SK-N-SH treated with all-trans-retinoic acid at 6 μM for 48 hours (cell line): ENCODE data around the gene STAC3.

Source experiments
- ATAC-seq: fragments of 200-7000 bp; cut with Tn5 transposase; 3 replicates; pipeline ENCODE4 v1.9.1; 2020; ENCODE audit warnings: mild to moderate bottlenecking, moderate library complexity
- ARNTL ChIP-seq: fragments of 450-650 bp; formaldehyde crosslinking; IDR thresholded peaks from 2 replicates; pipeline ENCODE4 v1.5.0; 2020; ENCODE audit warnings: low read depth, mild to moderate bottlenecking, moderate library complexity, borderline replicate concordance
- BACH2 ChIP-seq: fragments of 250-450 bp; sonication (Bioruptor Pico); IDR thresholded peaks from 2 replicates; pipeline ENCODE4 v1.9.0; 2021; ENCODE audit warnings: mild to moderate bottlenecking, borderline replicate concordance
- CSDC2 ChIP-seq: fragments of 250-450 bp; sonication (Bioruptor Pico); IDR thresholded peaks from 2 replicates; pipeline ENCODE4 v1.5.0; 2020; ENCODE audit warnings: mild to moderate bottlenecking, moderate library complexity
- ESRRG ChIP-seq: fragments of 250-450 bp; sonication (Bioruptor Pico); IDR thresholded peaks from 2 replicates; pipeline ENCODE4 v1.6.1; 2021; ENCODE audit warnings: mild to moderate bottlenecking
- GLIS3 ChIP-seq: fragments of 250-450 bp; sonication (Bioruptor Pico); IDR thresholded peaks from 2 replicates; pipeline ENCODE4 v1.5.0; 2020; ENCODE audit warnings: mild to moderate bottlenecking, moderate library complexity
- OSR1 ChIP-seq: fragments of 250-450 bp; sonication (Bioruptor Pico); IDR thresholded peaks from 2 replicates; pipeline ENCODE4 v1.8.0; 2022; ENCODE audit warnings: moderate library complexity, mild to moderate bottlenecking, inconsistent platforms
- PPARA ChIP-seq: fragments of 250-450 bp; sonication (Bioruptor Pico); IDR thresholded peaks from 2 replicates; pipeline ENCODE4 v1.5.0; 2020; ENCODE audit warnings: mild to moderate bottlenecking, borderline replicate concordance
- RARB ChIP-seq: fragments of 250-450 bp; sonication (Bioruptor Pico); IDR thresholded peaks from 2 replicates; pipeline ENCODE4 v1.8.0; 2021; ENCODE audit warnings: mild to moderate bottlenecking, moderate library complexity
- SNAI2 ChIP-seq: fragments of 250-450 bp; sonication (Bioruptor Pico); IDR thresholded peaks from 2 replicates; pipeline ENCODE4 v1.5.0; 2020; ENCODE audit warnings: mild to moderate bottlenecking, moderate library complexity
- TCF4 ChIP-seq: fragments of 250-450 bp; sonication (Bioruptor Pico); IDR thresholded peaks from 2 replicates; pipeline ENCODE4 v1.8.0; 2021; ENCODE audit warnings: mild to moderate bottlenecking, moderate library complexity, borderline replicate concordance
- TOX ChIP-seq: fragments of 250-450 bp; sonication (Bioruptor Pico); IDR thresholded peaks from 2 replicates; pipeline ENCODE4 v1.8.0; 2021; ENCODE audit warnings: mild to moderate bottlenecking, moderate library complexity, borderline replicate concordance
- ZC3H10 ChIP-seq: fragments of 250-450 bp; sonication (Bioruptor Pico); IDR thresholded peaks from 2 replicates; pipeline ENCODE4 v1.5.1; 2021; ENCODE audit warnings: mild to moderate bottlenecking, moderate library complexity
- ZFP3 ChIP-seq: fragments of 250-450 bp; sonication (Bioruptor Pico); IDR thresholded peaks from 2 replicates; pipeline ENCODE4 v1.5.0; 2020; ENCODE audit warnings: mild to moderate bottlenecking, moderate library complexity
- ZFP30 ChIP-seq: fragments of 450-650 bp; formaldehyde crosslinking; IDR thresholded peaks from 2 replicates; pipeline ENCODE4 v1.5.0; 2022; ENCODE audit warnings: mild to moderate bottlenecking, moderate library complexity
- ZNF565 ChIP-seq: fragments of 450-650 bp; formaldehyde crosslinking; conservative IDR thresholded peaks from 2 replicates; pipeline ENCODE4 v1.5.0; 2020; ENCODE audit warnings: low read depth, mild to moderate bottlenecking, moderate library complexity
- ZNF70 ChIP-seq: fragments of 450-650 bp; formaldehyde crosslinking; IDR thresholded peaks from 2 replicates; pipeline ENCODE4 v1.5.0; 2020; ENCODE audit warnings: mild to moderate bottlenecking, moderate library complexity
- TF ChIP-seq, protein P1 (sequence below): fragments of 250-450 bp; sonication (Bioruptor Pico); IDR thresholded peaks from 2 replicates; pipeline ENCODE4 v1.5.1; 2021; ENCODE audit warnings: mild to moderate bottlenecking, moderate library complexity
- TF ChIP-seq, protein P2 (sequence below): fragments of 250-450 bp; sonication (Bioruptor Pico); IDR thresholded peaks from 2 replicates; pipeline ENCODE4 v1.5.0; 2020; ENCODE audit warnings: mild to moderate bottlenecking, moderate library complexity
- TF ChIP-seq, protein P3 (sequence below): fragments of 250-450 bp; sonication (Bioruptor Pico); IDR thresholded peaks from 2 replicates; pipeline ENCODE4 v1.5.1; 2020; ENCODE audit warnings: low read depth, mild to moderate bottlenecking, moderate library complexity
- TF ChIP-seq, protein P4 (sequence below): fragments of 250-450 bp; sonication (Bioruptor Pico); IDR thresholded peaks from 2 replicates; pipeline ENCODE4 v1.8.0; 2021; ENCODE audit warnings: low read depth, mild to moderate bottlenecking, moderate library complexity, borderline replicate concordance
- TF ChIP-seq, protein P5 (sequence below): fragments of 250-450 bp; sonication (Bioruptor Pico); IDR thresholded peaks from 2 replicates; pipeline ENCODE4 v1.8.0; 2020; ENCODE audit warnings: mild to moderate bottlenecking, moderate library complexity, borderline replicate concordance

STAC3 gene

DNA sequence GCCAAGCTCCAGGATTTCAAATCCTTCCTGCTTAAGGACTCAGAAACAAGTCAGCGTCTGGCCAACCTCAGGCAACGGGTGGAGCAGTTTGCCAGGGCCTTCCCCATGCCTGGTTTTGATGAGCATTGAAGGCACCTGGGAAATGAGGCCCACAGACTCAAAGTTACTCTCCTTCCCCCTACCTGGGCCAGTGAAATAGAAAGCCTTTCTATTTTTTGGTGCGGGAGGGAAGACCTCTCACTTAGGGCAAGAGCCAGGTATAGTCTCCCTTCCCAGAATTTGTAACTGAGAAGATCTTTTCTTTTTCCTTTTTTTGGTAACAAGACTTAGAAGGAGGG, 16.8 kb downstream of the STAC3 start:
- TF ChIP-seq RARB (CRISPR knock-in tag): no peak
- TF ChIP-seq, protein P1, sequence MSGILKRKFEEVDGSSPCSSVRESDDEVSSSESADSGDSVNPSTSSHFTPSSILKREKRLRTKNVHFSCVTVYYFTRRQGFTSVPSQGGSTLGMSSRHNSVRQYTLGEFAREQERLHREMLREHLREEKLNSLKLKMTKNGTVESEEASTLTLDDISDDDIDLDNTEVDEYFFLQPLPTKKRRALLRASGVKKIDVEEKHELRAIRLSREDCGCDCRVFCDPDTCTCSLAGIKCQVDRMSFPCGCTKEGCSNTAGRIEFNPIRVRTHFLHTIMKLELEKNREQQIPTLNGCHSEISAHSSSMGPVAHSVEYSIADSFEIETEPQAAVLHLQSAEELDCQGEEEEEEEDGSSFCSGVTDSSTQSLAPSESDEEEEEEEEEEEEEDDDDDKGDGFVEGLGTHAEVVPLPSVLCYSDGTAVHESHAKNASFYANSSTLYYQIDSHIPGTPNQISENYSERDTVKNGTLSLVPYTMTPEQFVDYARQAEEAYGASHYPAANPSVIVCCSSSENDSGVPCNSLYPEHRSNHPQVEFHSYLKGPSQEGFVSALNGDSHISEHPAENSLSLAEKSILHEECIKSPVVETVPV (CRISPR knock-in tag): no peak
- no peak for TF ChIP-seq TOX (CRISPR knock-in tag)
- TF ChIP-seq, protein P2, sequence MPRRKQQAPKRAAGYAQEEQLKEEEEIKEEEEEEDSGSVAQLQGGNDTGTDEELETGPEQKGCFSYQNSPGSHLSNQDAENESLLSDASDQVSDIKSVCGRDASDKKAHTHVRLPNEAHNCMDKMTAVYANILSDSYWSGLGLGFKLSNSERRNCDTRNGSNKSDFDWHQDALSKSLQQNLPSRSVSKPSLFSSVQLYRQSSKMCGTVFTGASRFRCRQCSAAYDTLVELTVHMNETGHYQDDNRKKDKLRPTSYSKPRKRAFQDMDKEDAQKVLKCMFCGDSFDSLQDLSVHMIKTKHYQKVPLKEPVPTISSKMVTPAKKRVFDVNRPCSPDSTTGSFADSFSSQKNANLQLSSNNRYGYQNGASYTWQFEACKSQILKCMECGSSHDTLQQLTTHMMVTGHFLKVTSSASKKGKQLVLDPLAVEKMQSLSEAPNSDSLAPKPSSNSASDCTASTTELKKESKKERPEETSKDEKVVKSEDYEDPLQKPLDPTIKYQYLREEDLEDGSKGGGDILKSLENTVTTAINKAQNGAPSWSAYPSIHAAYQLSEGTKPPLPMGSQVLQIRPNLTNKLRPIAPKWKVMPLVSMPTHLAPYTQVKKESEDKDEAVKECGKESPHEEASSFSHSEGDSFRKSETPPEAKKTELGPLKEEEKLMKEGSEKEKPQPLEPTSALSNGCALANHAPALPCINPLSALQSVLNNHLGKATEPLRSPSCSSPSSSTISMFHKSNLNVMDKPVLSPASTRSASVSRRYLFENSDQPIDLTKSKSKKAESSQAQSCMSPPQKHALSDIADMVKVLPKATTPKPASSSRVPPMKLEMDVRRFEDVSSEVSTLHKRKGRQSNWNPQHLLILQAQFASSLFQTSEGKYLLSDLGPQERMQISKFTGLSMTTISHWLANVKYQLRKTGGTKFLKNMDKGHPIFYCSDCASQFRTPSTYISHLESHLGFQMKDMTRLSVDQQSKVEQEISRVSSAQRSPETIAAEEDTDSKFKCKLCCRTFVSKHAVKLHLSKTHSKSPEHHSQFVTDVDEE: no peak
- TF ChIP-seq, protein P3, sequence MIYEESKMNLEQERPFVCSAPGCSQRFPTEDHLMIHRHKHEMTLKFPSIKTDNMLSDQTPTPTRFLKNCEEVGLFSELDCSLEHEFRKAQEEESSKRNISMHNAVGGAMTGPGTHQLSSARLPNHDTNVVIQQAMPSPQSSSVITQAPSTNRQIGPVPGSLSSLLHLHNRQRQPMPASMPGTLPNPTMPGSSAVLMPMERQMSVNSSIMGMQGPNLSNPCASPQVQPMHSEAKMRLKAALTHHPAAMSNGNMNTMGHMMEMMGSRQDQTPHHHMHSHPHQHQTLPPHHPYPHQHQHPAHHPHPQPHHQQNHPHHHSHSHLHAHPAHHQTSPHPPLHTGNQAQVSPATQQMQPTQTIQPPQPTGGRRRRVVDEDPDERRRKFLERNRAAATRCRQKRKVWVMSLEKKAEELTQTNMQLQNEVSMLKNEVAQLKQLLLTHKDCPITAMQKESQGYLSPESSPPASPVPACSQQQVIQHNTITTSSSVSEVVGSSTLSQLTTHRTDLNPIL (CRISPR knock-in tag): no peak
- no peak for TF ChIP-seq CSDC2 (CRISPR knock-in tag)
- no peak for TF ChIP-seq ESRRG
- no peak for TF ChIP-seq OSR1 (CRISPR knock-in tag)
- no peak for TF ChIP-seq ZFP30
- TF ChIP-seq GLIS3 (CRISPR knock-in tag): no peak
- TF ChIP-seq BACH2 (CRISPR knock-in tag): no peak
- TF ChIP-seq ARNTL (CRISPR knock-in tag): no peak
- TF ChIP-seq, protein P4, sequence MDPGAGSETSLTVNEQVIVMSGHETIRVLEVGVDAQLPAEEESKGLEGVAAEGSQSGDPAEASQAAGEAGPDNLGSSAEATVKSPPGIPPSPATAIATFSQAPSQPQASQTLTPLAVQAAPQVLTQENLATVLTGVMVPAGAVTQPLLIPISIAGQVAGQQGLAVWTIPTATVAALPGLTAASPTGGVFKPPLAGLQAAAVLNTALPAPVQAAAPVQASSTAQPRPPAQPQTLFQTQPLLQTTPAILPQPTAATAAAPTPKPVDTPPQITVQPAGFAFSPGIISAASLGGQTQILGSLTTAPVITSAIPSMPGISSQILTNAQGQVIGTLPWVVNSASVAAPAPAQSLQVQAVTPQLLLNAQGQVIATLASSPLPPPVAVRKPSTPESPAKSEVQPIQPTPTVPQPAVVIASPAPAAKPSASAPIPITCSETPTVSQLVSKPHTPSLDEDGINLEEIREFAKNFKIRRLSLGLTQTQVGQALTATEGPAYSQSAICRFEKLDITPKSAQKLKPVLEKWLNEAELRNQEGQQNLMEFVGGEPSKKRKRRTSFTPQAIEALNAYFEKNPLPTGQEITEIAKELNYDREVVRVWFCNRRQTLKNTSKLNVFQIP (CRISPR knock-in tag): no peak
- TF ChIP-seq, all 23 proteins: peak for 0
- no peak for ATAC-seq

DNA sequence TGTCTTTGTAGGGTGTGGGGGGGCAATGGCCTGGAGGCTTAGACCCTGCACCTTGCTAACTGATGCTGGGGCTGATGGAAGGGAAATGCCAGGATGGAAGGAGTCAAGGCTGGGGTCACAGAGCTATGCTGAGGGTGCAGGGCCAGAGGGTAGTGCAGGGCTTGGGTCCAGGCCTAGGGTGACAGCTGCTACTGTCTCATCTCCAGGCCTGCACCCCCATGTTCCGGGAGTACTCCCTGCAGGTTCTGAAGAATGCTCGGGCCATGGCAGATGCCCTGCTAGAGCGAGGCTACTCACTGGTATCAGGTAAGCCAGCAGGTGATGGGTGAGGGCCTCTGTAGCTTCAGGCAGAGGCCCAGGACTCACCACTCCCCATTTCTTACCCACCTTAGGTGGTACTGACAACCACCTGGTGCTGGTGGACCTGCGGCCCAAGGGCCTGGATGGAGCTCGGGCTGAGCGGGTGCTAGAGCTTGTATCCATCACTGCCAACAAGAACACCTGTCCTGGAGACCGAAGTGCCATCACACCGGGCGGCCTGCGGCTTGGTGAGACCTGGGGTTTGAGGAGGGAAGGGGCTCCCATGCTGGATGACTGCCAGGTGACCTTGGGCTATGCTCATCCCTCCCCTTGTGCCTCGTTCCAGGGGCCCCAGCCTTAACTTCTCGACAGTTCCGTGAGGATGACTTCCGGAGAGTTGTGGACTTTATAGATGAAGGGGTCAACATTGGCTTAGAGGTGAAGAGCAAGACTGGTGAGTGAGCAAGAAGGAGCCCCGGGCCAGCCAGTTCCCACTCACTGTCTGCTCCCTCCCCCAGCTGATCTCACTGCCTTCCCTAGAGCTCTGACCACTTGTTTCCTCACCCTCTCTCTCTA, 17.4 kb downstream of the STAC3 start:
- no peak for ATAC-seq
- TF ChIP-seq ZNF70 (CRISPR knock-in tag): no peak
- TF ChIP-seq BACH2 (CRISPR knock-in tag): no peak
- TF ChIP-seq OSR1 (CRISPR knock-in tag): no peak
- TF ChIP-seq ZC3H10: no peak
- TF ChIP-seq, protein P3 (CRISPR knock-in tag): no peak
- TF ChIP-seq ZFP3: no peak
- TF ChIP-seq TCF4 (CRISPR knock-in tag): no peak
- no peak for TF ChIP-seq RARB (CRISPR knock-in tag)
- TF ChIP-seq CSDC2 (CRISPR knock-in tag): no peak
- TF ChIP-seq SNAI2: no peak
- no peak for TF ChIP-seq ZNF565
- TF ChIP-seq, protein P2: no peak
- TF ChIP-seq, protein P1 (CRISPR knock-in tag): no peak
- TF ChIP-seq, protein P5, sequence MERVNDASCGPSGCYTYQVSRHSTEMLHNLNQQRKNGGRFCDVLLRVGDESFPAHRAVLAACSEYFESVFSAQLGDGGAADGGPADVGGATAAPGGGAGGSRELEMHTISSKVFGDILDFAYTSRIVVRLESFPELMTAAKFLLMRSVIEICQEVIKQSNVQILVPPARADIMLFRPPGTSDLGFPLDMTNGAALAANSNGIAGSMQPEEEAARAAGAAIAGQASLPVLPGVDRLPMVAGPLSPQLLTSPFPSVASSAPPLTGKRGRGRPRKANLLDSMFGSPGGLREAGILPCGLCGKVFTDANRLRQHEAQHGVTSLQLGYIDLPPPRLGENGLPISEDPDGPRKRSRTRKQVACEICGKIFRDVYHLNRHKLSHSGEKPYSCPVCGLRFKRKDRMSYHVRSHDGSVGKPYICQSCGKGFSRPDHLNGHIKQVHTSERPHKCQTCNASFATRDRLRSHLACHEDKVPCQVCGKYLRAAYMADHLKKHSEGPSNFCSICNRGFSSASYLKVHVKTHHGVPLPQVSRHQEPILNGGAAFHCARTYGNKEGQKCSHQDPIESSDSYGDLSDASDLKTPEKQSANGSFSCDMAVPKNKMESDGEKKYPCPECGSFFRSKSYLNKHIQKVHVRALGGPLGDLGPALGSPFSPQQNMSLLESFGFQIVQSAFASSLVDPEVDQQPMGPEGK: no peak
- TF ChIP-seq ESRRG: no peak
- no peak for TF ChIP-seq PPARA (CRISPR knock-in tag)
- no peak for TF ChIP-seq GLIS3 (CRISPR knock-in tag)
- no peak for TF ChIP-seq TOX (CRISPR knock-in tag)
